Testis (tissue), 3 donors: ENCODE measurements around the gene TRMT44. TPM values are rescaled to one million over a fixed set of nuclear protein-coding genes. Genes with fewer than 3 reads are reported as not detected.

ENCODE experiments used
- DNase-seq: peaks from one replicate; pipeline ENCODE4 v3.0.0-alpha.2; 2019
- H3K27ac ChIP-seq, 2 donors: fragments of 200-600 bp; sonication (generic); one replicate each; pipeline ENCODE4 v1.5.1; 2019
- H3K27me3 ChIP-seq: fragments of 200-600 bp; sonication (generic); one replicate; pipeline ENCODE4 v1.5.1; 2019
- H3K36me3 ChIP-seq: fragments of 200-600 bp; sonication (generic); one replicate; pipeline ENCODE4 v1.5.1; 2017; ENCODE audit warnings: low read depth; ENCODE audit errors: missing control alignments
- H3K4me1 ChIP-seq: fragments of 200-600 bp; sonication (generic); one replicate; pipeline ENCODE4 v1.5.1; 2019
- H3K4me3 ChIP-seq, 2 donors: fragments of 200-600 bp; sonication (generic); one replicate each; pipeline ENCODE4 v1.5.1; 2017 to 2019
- H3K9me3 ChIP-seq: fragments of 200-600 bp; sonication (generic); one replicate; pipeline ENCODE4 v1.5.1; 2017
- POLR2A ChIP-seq: fragments of 450-650 bp; IDR thresholded peaks from one replicate; pipeline ENCODE4 v1.6.1; 2017; ENCODE audit warnings: antibody characterized with exemption, mild to moderate bottlenecking, moderate library complexity
- WGBS, 2 donors: methylation state at CpG; one replicate each; pipeline ENCODE4 v1.1.5; 2018; 5-methylcytosine and 5-hydroxymethylcytosine counted together
- intact Hi-C: fragments of 100-400 bp; cut with DNase I; formaldehyde crosslinking; loops from one replicate; pipeline ENCODE4 v1.15.1; 2023; ENCODE audit warnings: low total_unique reads
- polyA plus RNA-seq: library from polyadenylated mRNA; stranded (reverse); fragments of 350-450 nt; fragmentation: Illumina TruSeq; extraction: RNeasy Lipid Tissue Mini Kit (QIAGEN cat#74804); gene quantifications from one replicate; pipeline ENCODE4 v1.2.3, GENCODE V29; 2014; ENCODE audit warnings: low read depth, low replicate concordance; ENCODE audit not compliant: insufficient read depth
- total RNA-seq, 2 donors: library from RNA; depleted of rRNA; stranded (reverse); fragments of >200 nt; gene quantifications; one replicate each; pipeline ENCODE4 v1.2.3, GENCODE V29; 2016
- TF ChIP-seq, protein P1 (sequence below), 3 experiments: fragments of 450-650 bp in 2 of 3; fragments of 200-600 bp in 1 of 3; sonication (generic) in 1 of 3; IDR thresholded peaks; one replicate each; pipeline ENCODE4 v1.5.1; 2016 to 2019; ENCODE audit warnings: antibody characterized with exemption in 3 of 3, mild to moderate bottlenecking in 2 of 3, moderate library complexity in 1 of 3

The TRMT44 gene
- total and polyA plus RNA-seq, 3 donors from 2014 or later, result 20.9 to 52.7 (median 41.3) TPM

DNA sequence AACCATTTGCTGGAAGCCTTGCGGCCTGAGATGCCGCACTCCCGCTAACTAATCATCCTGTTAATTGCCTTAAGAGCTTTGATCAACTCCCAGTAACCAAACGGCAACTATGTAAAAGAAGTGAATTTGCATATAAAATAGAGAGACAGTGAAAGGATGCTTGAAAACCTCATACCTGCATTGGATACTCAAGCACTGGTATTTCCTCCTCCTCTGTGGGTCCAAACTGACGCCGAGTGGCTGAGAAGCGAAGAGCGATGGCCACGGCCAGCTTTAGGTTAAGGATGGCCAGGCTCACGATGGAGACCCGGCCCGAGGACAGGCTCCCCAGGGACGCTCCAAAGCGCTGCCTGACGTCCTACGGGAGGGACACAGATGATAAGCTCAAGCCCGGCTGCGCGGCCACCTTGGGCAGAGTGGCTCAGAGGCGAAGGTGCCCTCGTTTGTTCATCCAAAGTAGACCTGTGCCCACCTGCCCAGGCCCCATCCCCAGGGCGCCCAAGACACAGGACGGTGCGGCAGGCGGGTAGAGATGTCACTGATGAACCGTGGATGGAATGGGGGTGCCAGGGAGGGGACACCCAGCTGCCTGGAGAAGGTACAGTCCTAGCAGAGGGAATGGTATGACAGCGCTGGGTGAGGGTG is 43.7 kb upstream of the TRMT44 start:
- no peak overlapping the region for H3K27ac ChIP-seq
- TF ChIP-seq POLR2A, result no peak
- TF ChIP-seq, protein P1, sequence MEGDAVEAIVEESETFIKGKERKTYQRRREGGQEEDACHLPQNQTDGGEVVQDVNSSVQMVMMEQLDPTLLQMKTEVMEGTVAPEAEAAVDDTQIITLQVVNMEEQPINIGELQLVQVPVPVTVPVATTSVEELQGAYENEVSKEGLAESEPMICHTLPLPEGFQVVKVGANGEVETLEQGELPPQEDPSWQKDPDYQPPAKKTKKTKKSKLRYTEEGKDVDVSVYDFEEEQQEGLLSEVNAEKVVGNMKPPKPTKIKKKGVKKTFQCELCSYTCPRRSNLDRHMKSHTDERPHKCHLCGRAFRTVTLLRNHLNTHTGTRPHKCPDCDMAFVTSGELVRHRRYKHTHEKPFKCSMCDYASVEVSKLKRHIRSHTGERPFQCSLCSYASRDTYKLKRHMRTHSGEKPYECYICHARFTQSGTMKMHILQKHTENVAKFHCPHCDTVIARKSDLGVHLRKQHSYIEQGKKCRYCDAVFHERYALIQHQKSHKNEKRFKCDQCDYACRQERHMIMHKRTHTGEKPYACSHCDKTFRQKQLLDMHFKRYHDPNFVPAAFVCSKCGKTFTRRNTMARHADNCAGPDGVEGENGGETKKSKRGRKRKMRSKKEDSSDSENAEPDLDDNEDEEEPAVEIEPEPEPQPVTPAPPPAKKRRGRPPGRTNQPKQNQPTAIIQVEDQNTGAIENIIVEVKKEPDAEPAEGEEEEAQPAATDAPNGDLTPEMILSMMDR (IDR thresholded peaks at IDR 0.05), result no peak
- no peaks in the 10 kb centered on the region for H3K27me3 ChIP-seq
- 94 to 95% methylated on average over 22 to 27 of the region's 27 CpGs for WGBS, 2 donors
- H3K4me3 ChIP-seq, result no peak overlapping the region
- H3K4me1 ChIP-seq, result peaks cover 7% of the 10 kb centered on the region
- H3K9me3 ChIP-seq, result no peaks in the 10 kb centered on the region
- intact Hi-C loops, result no loop called here
- no peaks in the 10 kb centered on the region for H3K36me3 ChIP-seq
- DNase-seq, result no peak

DNA sequence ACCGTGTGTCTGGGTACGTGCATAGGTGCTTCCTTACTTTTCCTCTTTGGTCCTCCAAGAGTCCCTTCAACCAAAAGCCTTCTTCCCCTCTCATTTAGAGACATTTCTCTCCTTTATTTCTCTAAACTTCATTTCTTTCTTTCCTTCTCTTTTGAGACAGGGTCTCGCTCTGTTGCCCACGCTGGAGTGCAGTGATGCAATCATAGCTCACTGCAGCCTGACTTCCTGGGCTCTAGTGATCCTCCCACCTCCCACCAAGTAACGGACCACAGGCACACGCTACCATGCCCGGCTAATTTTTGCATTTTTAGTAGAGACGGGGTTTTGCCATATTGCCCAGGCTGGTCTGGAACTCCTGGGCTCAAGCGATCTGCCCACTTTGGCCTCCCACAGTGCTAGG is 42.2 kb upstream of the TRMT44 start:
- H3K4me1 ChIP-seq, result peaks cover 7% of the 10 kb centered on the region
- 91 to 98% methylated on average over 9 of the region's 9 CpGs for WGBS, 2 donors
- H3K27me3 ChIP-seq, result no peaks in the 10 kb centered on the region
- TF ChIP-seq, protein P1 (IDR thresholded peaks at IDR 0.05), result no peak
- TF ChIP-seq POLR2A, result no peak
- intact Hi-C loops, result no loop called here
- no peaks in the 10 kb centered on the region for H3K9me3 ChIP-seq
- H3K27ac ChIP-seq, result no peak overlapping the region
- DNase-seq, result no peak
- H3K36me3 ChIP-seq, result no peaks in the 10 kb centered on the region
- H3K4me3 ChIP-seq, result no peak overlapping the region

DNA sequence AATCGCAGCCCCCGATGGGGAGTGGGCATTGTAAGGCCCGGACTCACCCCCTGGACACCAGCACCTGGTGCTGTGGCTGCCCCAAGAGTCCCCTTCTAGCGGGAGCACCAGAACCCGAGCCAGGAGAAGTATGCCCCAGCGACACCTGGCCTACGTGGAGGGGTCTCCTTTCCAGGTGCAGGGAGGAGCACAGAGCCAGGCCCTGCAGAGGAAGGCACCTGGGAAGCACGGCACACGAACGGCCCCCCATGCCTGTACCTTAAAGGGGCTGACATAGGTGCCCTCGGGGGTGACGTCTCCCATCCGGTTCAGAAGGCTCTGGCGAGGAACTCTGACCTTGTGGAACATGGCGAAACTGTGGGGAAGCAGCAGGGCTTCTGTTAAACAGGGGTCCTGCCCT is 41.3 kb upstream of the TRMT44 start:
- no peak overlapping the region for H3K4me3 ChIP-seq
- 79 to 91% methylated on average over 7 to 15 of the region's 15 CpGs for WGBS, 2 donors
- no peak for DNase-seq
- H3K9me3 ChIP-seq, result no peaks in the 10 kb centered on the region
- H3K36me3 ChIP-seq, result no peaks in the 10 kb centered on the region
- intact Hi-C loops, result no loop called here
- no peaks in the 10 kb centered on the region for H3K4me1 ChIP-seq
- no peak overlapping the region for H3K27ac ChIP-seq
- TF ChIP-seq POLR2A, result no peak
- TF ChIP-seq, protein P1 (IDR thresholded peaks at IDR 0.05), result no peak
- H3K27me3 ChIP-seq, result no peaks in the 10 kb centered on the region

- no peak for DNase-seq
- Histone ChIP-seq H3K27ac (no peak overlapping the region), H3K4me3 (no peak overlapping the region), H3K27me3 (no peaks in the 10 kb centered on the region), H3K36me3 (no peaks in the 10 kb centered on the region), H3K4me1 (no peaks in the 10 kb centered on the region), H3K9me3 (no peaks in the 10 kb centered on the region)
- WGBS, 2 donors, result 81 to 91% methylated on average over 6 to 13 of the region's 13 CpGs
- TF ChIP-seq, protein P1 (IDR thresholded peaks at IDR 0.05), result no peak
- TF ChIP-seq POLR2A, result no peak
- intact Hi-C loops, result no loop called here
These were observed 39.8 kb upstream of the TRMT44 start for GRCh38 chr4:8400632-8401325.

GRCh38 chr4:8401665-8402064 is 38.9 kb upstream of the TRMT44 start:
- Histone ChIP-seq H3K4me1 (no peaks in the 10 kb centered on the region), H3K9me3 (no peaks in the 10 kb centered on the region), H3K27me3 (no peaks in the 10 kb centered on the region), H3K4me3 (no peak overlapping the region), H3K27ac (peak overlapping the region in 1 of 2 donors; percentile 27), H3K36me3 (no peaks in the 10 kb centered on the region)
- WGBS, 2 donors, result 89 to 90% methylated on average over 10 of the region's 10 CpGs
- intact Hi-C loops, result no loop called here
- TF ChIP-seq POLR2A, result no peak
- TF ChIP-seq, protein P1 (IDR thresholded peaks at IDR 0.05), result no peak
- DNase-seq, result no peak
